Esophagus squamous epithelium (tissue), 5 donors: Measurements from ENCODE around the gene TMA7. TPM values are rescaled to one million over a fixed set of nuclear protein-coding genes. Genes with fewer than 3 reads are reported as not detected.

Experiments used
- DNase-seq: peaks from one replicate; lab custom pipeline; 2025; lab: John Stamatoyannopoulos, UW
- H3K27ac ChIP-seq, 4 donors: fragments of 200-600 bp; sonication (generic); one replicate each; pipeline ENCODE4 v1.5.1; 2016 to 2019; ENCODE audit warnings: mild to moderate bottlenecking in 1 of 4
- H3K27me3 ChIP-seq, 4 donors: fragments of 200-600 bp; sonication (generic); 1 replicate in 3 of 4; 2 replicates in 1 of 4; pipeline versions ENCODE4 v1.5.1 to v1.6.0; 2017 to 2021; ENCODE audit warnings: antibody characterized with exemption in 1 of 4
- H3K36me3 ChIP-seq, 3 donors: fragments of 200-600 bp; sonication (generic); one replicate each; pipeline ENCODE4 v1.5.1; 2016 to 2019
- H3K4me1 ChIP-seq, 3 donors: fragments of 200-600 bp; sonication (generic); one replicate each; pipeline ENCODE4 v1.5.1; 2017 to 2019
- H3K4me3 ChIP-seq, 4 donors: fragments of 200-600 bp; sonication (generic); 1 replicate in 3 of 4; 2 replicates in 1 of 4; pipeline ENCODE4 v1.5.1; 2016 to 2019; ENCODE audit warnings: mild to moderate bottlenecking in 2 of 4, moderate library complexity in 1 of 4
- H3K9me3 ChIP-seq, 3 donors: fragments of 200-600 bp; sonication (generic); one replicate each; pipeline ENCODE4 v1.5.1; 2016 to 2019
- POLR2A ChIP-seq, 4 donors: fragments of 450-650 bp; IDR thresholded peaks; one replicate each; pipeline ENCODE4 v1.6.1; 2017; ENCODE audit warnings: antibody characterized with exemption in 4 of 4, mild to moderate bottlenecking in 4 of 4, moderate library complexity in 3 of 4
- WGBS, 2 donors: methylation state at CpG; one replicate each; pipeline ENCODE4 v1.1.5; 2018; 5-methylcytosine and 5-hydroxymethylcytosine counted together
- intact Hi-C: fragments of 100-400 bp; cut with DNase I; formaldehyde crosslinking; loops from one replicate; pipeline ENCODE4 v1.15.0; 2022
- total RNA-seq, 4 donors: library from RNA; depleted of rRNA; stranded (reverse); fragments of >200 nt; gene quantifications; one replicate each; pipeline ENCODE4 v1.1.0, GENCODE V29; 2016
- TF ChIP-seq, protein P1 (sequence below), 6 experiments: fragments of 450-650 bp in 4 of 6; fragments of 200-600 bp in 2 of 6; sonication (generic) in 2 of 6; IDR thresholded peaks; one replicate each; pipeline ENCODE4 v1.5.1; 2016 to 2019; ENCODE audit warnings: antibody characterized with exemption in 6 of 6, mild to moderate bottlenecking in 4 of 6, moderate library complexity in 4 of 6
- donor health status: DM: yes; HTN: yes; CAD: no.

TMA7 gene
- total RNA-seq, 4 donors from 2014 or later = 293 to 431 (median 357) TPM

DNA sequence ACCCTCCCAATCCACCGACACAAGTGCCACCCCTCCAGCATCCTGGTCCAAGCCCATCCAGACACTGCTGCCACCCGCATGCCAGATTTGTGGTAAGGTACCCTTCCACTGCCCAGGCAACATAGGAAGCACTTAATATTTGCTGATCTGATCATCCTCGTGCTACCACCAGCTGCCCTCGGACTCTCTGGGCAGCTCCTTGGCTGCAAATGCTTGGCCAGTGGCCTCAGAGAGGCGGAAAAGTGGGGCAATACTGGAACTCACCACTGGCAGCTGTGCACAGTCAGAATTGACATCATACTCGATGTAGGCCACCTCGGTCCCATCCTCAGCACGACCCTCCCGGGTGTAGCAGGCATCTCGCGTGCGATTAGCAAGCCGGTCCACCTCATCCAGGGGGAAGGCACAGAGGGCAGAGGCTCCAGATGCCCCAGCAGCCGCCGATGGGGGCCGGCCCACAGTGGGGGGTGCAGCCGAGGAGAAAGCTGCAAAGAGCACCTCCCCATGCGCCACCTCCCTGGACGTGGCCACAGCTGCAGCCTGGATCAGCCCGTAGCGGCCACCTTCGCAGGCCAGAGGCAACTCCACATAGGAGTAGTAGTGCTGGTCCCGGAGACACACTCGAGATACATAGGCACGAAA is 16.7 kb upstream of the TMA7 start:
- no peak for DNase-seq
- peaks cover 29 to 70% (median 34%) of the 10 kb centered on the region in 3 donors for H3K36me3 ChIP-seq
- no peak overlapping the region for H3K4me3 ChIP-seq
- H3K27me3 ChIP-seq = no peaks in the 10 kb centered on the region
- no peaks in the 10 kb centered on the region for H3K9me3 ChIP-seq
- 71 to 82% methylated on average over 12 to 13 of the region's 25 CpGs for WGBS, 2 donors
- H3K27ac ChIP-seq = peak overlapping the region in 2 of 4 donors; percentile 58 to 67
- no peak for TF ChIP-seq POLR2A (IDR thresholded peaks at IDR 0.05)
- TF ChIP-seq, protein P1, sequence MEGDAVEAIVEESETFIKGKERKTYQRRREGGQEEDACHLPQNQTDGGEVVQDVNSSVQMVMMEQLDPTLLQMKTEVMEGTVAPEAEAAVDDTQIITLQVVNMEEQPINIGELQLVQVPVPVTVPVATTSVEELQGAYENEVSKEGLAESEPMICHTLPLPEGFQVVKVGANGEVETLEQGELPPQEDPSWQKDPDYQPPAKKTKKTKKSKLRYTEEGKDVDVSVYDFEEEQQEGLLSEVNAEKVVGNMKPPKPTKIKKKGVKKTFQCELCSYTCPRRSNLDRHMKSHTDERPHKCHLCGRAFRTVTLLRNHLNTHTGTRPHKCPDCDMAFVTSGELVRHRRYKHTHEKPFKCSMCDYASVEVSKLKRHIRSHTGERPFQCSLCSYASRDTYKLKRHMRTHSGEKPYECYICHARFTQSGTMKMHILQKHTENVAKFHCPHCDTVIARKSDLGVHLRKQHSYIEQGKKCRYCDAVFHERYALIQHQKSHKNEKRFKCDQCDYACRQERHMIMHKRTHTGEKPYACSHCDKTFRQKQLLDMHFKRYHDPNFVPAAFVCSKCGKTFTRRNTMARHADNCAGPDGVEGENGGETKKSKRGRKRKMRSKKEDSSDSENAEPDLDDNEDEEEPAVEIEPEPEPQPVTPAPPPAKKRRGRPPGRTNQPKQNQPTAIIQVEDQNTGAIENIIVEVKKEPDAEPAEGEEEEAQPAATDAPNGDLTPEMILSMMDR (IDR thresholded peaks at IDR 0.05) = no peak
- H3K4me1 ChIP-seq = peaks cover 41 to 76% (median 54%) of the 10 kb centered on the region in 3 donors
- intact Hi-C loops = no loop called here

GRCh38 chr3:48423883-48424695 is 16.0 kb upstream of the TMA7 start:
- no peak for DNase-seq
- intact Hi-C loops = no loop called here
- Histone ChIP-seq H3K4me3 (no peak overlapping the region), H3K27ac (peak overlapping the region in 3 of 4 donors; percentile 96 to 98 (median 96)), H3K36me3 (peaks cover 23 to 63% (median 28%) of the 10 kb centered on the region in 3 donors), H3K9me3 (no peaks in the 10 kb centered on the region), H3K4me1 (peaks cover 41 to 82% (median 54%) of the 10 kb centered on the region in 3 donors), H3K27me3 (no peaks in the 10 kb centered on the region)
- 78% methylated on average over 5 of the region's 27 CpGs; no CpG with 5 or more reads in 1 of the 2 donors for whole genome bisulfite sequencing, 2 donors
- TF ChIP-seq, protein P1 (IDR thresholded peaks at IDR 0.05) = no peak
- TF ChIP-seq POLR2A (IDR thresholded peaks at IDR 0.05) = no peak

DNA sequence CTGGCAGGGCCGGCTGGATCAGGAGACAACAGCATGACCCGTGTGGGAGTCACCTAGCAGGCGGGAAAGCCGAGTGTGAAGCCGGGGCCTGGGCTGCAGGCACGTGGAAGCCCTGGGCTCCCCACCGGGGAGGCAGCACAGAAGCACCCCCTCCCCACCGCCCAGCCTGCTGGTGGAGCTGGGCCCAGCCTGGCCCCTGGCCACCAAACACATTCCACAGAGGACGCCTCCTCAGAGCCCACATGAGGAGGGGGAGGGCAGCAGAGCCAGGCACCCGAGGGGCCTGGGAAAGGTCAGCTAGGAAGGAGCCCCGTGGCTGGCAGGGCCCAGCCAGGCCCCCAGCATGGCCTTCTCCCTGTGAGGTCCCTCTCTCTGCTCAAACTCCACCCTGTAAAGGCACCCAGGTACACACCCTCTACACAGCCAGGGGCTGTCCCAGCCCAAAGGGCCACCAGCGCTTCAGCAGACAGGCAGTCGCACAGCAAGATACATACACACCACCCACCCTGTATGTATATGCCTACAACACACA is 14.7 kb upstream of the TMA7 start:
- Histone ChIP-seq H3K4me1 (peaks cover 48 to 89% (median 56%) of the 10 kb centered on the region in 3 donors), H3K9me3 (no peaks in the 10 kb centered on the region), H3K27me3 (no peaks in the 10 kb centered on the region), H3K36me3 (peaks cover 13 to 50% (median 16%) of the 10 kb centered on the region in 3 donors), H3K27ac (peak overlapping the region; percentile 83 to 98 (median 96)), H3K4me3 (peak overlapping the region in 2 of 4 donors; percentile 81 to 83)
- TF ChIP-seq POLR2A (IDR thresholded peaks at IDR 0.05) = no peak
- TF ChIP-seq, protein P1 (IDR thresholded peaks at IDR 0.05) = no peak
- no peak for DNase-seq
- 45 to 49% methylated on average over 2 to 5 of the region's 13 CpGs for WGBS, 2 donors
- intact Hi-C loops = no loop called here

- intact Hi-C loops = no loop called here
- TF ChIP-seq, protein P1 (IDR thresholded peaks at IDR 0.05) = no peak
- TF ChIP-seq POLR2A (IDR thresholded peaks at IDR 0.05) = no peak
- WGBS, 2 donors = 9% methylated on average over 7 of the region's 11 CpGs; no CpG with 5 or more reads in 1 of the 2 donors
- Histone ChIP-seq H3K36me3 (peaks cover 8 to 39% (median 13%) of the 10 kb centered on the region in 3 donors), H3K27ac (peak overlapping the region; percentile 83 to 98 (median 96)), H3K4me3 (peak overlapping the region; percentile 67 to 90 (median 82)), H3K9me3 (no peaks in the 10 kb centered on the region), H3K27me3 (no peaks in the 10 kb centered on the region), H3K4me1 (peaks cover 58 to 93% (median 67%) of the 10 kb centered on the region in 3 donors)
- no peak for DNase-seq
Observed at GRCh38 chr3:48426401-48426909, 13.6 kb upstream of the TMA7 start.
